ENCODE measurements around the gene LEPROT. TPM values are rescaled to one million over a fixed set of nuclear protein-coding genes. Genes with fewer than 3 reads are reported as not detected.

The LEPROT gene
- total RNA-seq, 1 donor from 2014 or later = 128 TPM

- peaks cover 14% of the 10 kb centered on the region for H3K9me3 Mint-ChIP-seq (ENCODE audit: low read depth)
- H3K4me3 Mint-ChIP-seq (ENCODE audit: unreplicated experiment) = no peak overlapping the region
- peaks cover 2% of the 10 kb centered on the region for H3K36me3 Mint-ChIP-seq (ENCODE audit: low read depth)
- H3K4me1 Mint-ChIP-seq (ENCODE audit: low read depth) = no peaks in the 10 kb centered on the region
- no peak overlapping the region for H3K27ac Mint-ChIP-seq (ENCODE audit: unreplicated experiment)
- DNase-seq (ENCODE audit: low spot score) = no peak
- no peaks in the 10 kb centered on the region for H3K27me3 Mint-ChIP-seq (ENCODE audit: low read depth)
- TF ChIP-seq CTCF (IDR thresholded peaks at IDR 0.05) = no peak
Measured at GRCh38 chr1:65469126-65469888, 48.8 kb downstream of the LEPROT start.

- TF ChIP-seq CTCF (IDR thresholded peaks at IDR 0.05) = no peak
- no peak for DNase-seq (ENCODE audit: low spot score)
- Mint-ChIP-seq H3K27me3 (ENCODE audit: low read depth) (no peaks in the 10 kb centered on the region), H3K9me3 (ENCODE audit: low read depth) (peaks cover 11% of the 10 kb centered on the region), H3K27ac (ENCODE audit: unreplicated experiment) (no peak overlapping the region), H3K4me1 (ENCODE audit: low read depth) (no peaks in the 10 kb centered on the region), H3K4me3 (ENCODE audit: unreplicated experiment) (no peak overlapping the region), H3K36me3 (ENCODE audit: low read depth) (peaks cover 2% of the 10 kb centered on the region)
Measured at GRCh38 chr1:65469889-65470340, 49.4 kb downstream of the LEPROT start.

GRCh38 chr1:65470766-65471165 is 50.3 kb downstream of the LEPROT start:
- Mint-ChIP-seq H3K27ac (ENCODE audit: unreplicated experiment) (no peak overlapping the region), H3K27me3 (ENCODE audit: low read depth) (no peaks in the 10 kb centered on the region), H3K4me3 (ENCODE audit: unreplicated experiment) (no peak overlapping the region), H3K4me1 (ENCODE audit: low read depth) (no peaks in the 10 kb centered on the region), H3K9me3 (ENCODE audit: low read depth) (peaks cover 4% of the 10 kb centered on the region), H3K36me3 (ENCODE audit: low read depth) (no peaks in the 10 kb centered on the region)
- no peak for DNase-seq (ENCODE audit: low spot score)
- no peak for TF ChIP-seq CTCF (IDR thresholded peaks at IDR 0.05)

- TF ChIP-seq CTCF (IDR thresholded peaks at IDR 0.05) = no peak
- H3K27ac Mint-ChIP-seq (ENCODE audit: unreplicated experiment) = no peak overlapping the region
- no peaks in the 10 kb centered on the region for H3K36me3 Mint-ChIP-seq (ENCODE audit: low read depth)
- H3K27me3 Mint-ChIP-seq (ENCODE audit: low read depth) = no peaks in the 10 kb centered on the region
- no peaks in the 10 kb centered on the region for H3K4me1 Mint-ChIP-seq (ENCODE audit: low read depth)
- DNase-seq (ENCODE audit: low spot score) = no peak
- H3K4me3 Mint-ChIP-seq (ENCODE audit: unreplicated experiment) = no peak overlapping the region
- H3K9me3 Mint-ChIP-seq (ENCODE audit: low read depth) = peaks cover 4% of the 10 kb centered on the region
Measured at GRCh38 chr1:65471213-65471833, 50.9 kb downstream of the LEPROT start.

- H3K4me3 Mint-ChIP-seq (ENCODE audit: unreplicated experiment) = no peak overlapping the region
- no peaks in the 10 kb centered on the region for H3K27me3 Mint-ChIP-seq (ENCODE audit: low read depth)
- no peak for DNase-seq (ENCODE audit: low spot score)
- no peak overlapping the region for H3K27ac Mint-ChIP-seq (ENCODE audit: unreplicated experiment)
- no peaks in the 10 kb centered on the region for H3K9me3 Mint-ChIP-seq (ENCODE audit: low read depth)
- TF ChIP-seq CTCF (IDR thresholded peaks at IDR 0.05) = no peak
- no peaks in the 10 kb centered on the region for H3K36me3 Mint-ChIP-seq (ENCODE audit: low read depth)
- H3K4me1 Mint-ChIP-seq (ENCODE audit: low read depth) = no peaks in the 10 kb centered on the region
Measured at GRCh38 chr1:65471861-65472332, 51.4 kb downstream of the LEPROT start.
